Neural progenitor cell (in vitro differentiated cells): Measurements from ENCODE around the gene GALNS. TPM values are rescaled to one million over a fixed set of nuclear protein-coding genes. Genes with fewer than 3 reads are reported as not detected.

Source experiments
- DNase-seq: peaks from one replicate; pipeline ENCODE4 v3.0.0-alpha.2; 2016; ENCODE audit warnings: low spot score
- H2AFZ ChIP-seq: fragments of 200-600 bp; sonication (generic); replicated peaks from 2 replicates; pipeline ENCODE4 v1.6.1; 2016; ENCODE audit warnings: antibody characterized with exemption
- H3F3A ChIP-seq: fragments of 200-600 bp; sonication (generic); 2 replicates; pipeline ENCODE4 v1.6.1; 2016; ENCODE audit warnings: antibody characterized with exemption, low read depth
- H3K27ac ChIP-seq: fragments of 200-600 bp; sonication (generic); 2 replicates; pipeline ENCODE4 v1.5.1; 2016; ENCODE audit warnings: mild to moderate bottlenecking
- H3K27me3 ChIP-seq: fragments of 200-600 bp; sonication (generic); 2 replicates; pipeline ENCODE4 v1.6.1; 2016; ENCODE audit warnings: mild to moderate bottlenecking, moderate library complexity
- H3K36me3 ChIP-seq: fragments of 200-600 bp; sonication (generic); 2 replicates; pipeline ENCODE4 v1.5.1; 2016
- H3K4me1 ChIP-seq: fragments of 200-600 bp; sonication (generic); 2 replicates; pipeline ENCODE4 v1.6.1; 2016; ENCODE audit warnings: mixed run types
- H3K4me2 ChIP-seq: fragments of 200-600 bp; sonication (generic); 2 replicates; pipeline ENCODE4 v1.6.1; 2016
- H3K4me3 ChIP-seq: fragments of 200-600 bp; sonication (generic); 2 replicates; pipeline ENCODE4 v1.5.1; 2016
- H3K79me2 ChIP-seq: fragments of 200-600 bp; sonication (generic); 2 replicates; pipeline ENCODE4 v1.6.1; 2016; ENCODE audit warnings: low read depth
- H3K9ac ChIP-seq: fragments of 200-600 bp; sonication (generic); 2 replicates; pipeline ENCODE4 v1.6.1; 2016
- H3K9me3 ChIP-seq: fragments of 200-600 bp; sonication (generic); 2 replicates; pipeline ENCODE4 v1.5.1; 2016; ENCODE audit warnings: low read depth
- H4K20me1 ChIP-seq: fragments of 200-600 bp; sonication (generic); 2 replicates; pipeline ENCODE4 v1.6.1; 2016; ENCODE audit warnings: low read depth
- H3K27ac Mint-ChIP-seq: 3 replicates; pipeline ENCODE4 v1.8.0; 2021; ENCODE audit warnings: mixed read lengths
- H3K27me3 Mint-ChIP-seq: 2 replicates; pipeline ENCODE4 v1.8.0; 2022; ENCODE audit warnings: low read depth, mild to moderate bottlenecking, inconsistent platforms, moderate library complexity, mixed read lengths; ENCODE audit not compliant: insufficient read depth
- H3K36me3 Mint-ChIP-seq: 3 replicates; pipeline ENCODE4 v1.8.0; 2021; ENCODE audit warnings: mixed read lengths
- H3K4me1 Mint-ChIP-seq: 3 replicates; pipeline ENCODE4 v1.8.0; 2021; ENCODE audit warnings: mixed read lengths
- H3K4me3 Mint-ChIP-seq: 3 replicates; pipeline ENCODE4 v1.8.0; 2021; ENCODE audit warnings: mild to moderate bottlenecking, moderate library complexity, mixed read lengths
- H3K9me3 Mint-ChIP-seq: 3 replicates; pipeline ENCODE4 v1.8.0; 2020; ENCODE audit warnings: mixed read lengths
- CTCF ChIP-seq: fragments of 200-600 bp; sonication (generic); IDR thresholded peaks from 2 replicates; pipeline ENCODE4 v1.5.1; 2017; ENCODE audit warnings: antibody characterized with exemption, mild to moderate bottlenecking
- EZH2 ChIP-seq: fragments of 200-600 bp; sonication (generic); IDR thresholded peaks from 2 replicates; pipeline ENCODE4 v1.6.1; 2017; ENCODE audit warnings: antibody characterized with exemption, mild to moderate bottlenecking, moderate library complexity
- EZH2phosphoT487 ChIP-seq: fragments of 200-600 bp; sonication (generic); IDR thresholded peaks from 2 replicates; pipeline ENCODE4 v1.6.1; 2017; ENCODE audit warnings: antibody characterized with exemption
- total RNA-seq: library from RNA; depleted of rRNA; stranded (reverse); fragments of >200 nt; gene quantifications from 2 replicates; pipeline ENCODE4 v1.2.3, GENCODE V29; 2015; ENCODE audit warnings: low replicate concordance

The GALNS gene
- total RNA-seq, 1 donor from 2014 or later = 5.0 TPM

- TF ChIP-seq CTCF = no peak
- no peak for TF ChIP-seq EZH2phosphoT487
- no peak for TF ChIP-seq EZH2
- Mint-ChIP-seq H3K36me3 (peaks cover 3% of the 10 kb centered on the region), H3K4me1 (peaks cover 3% of the 10 kb centered on the region), H3K4me3 (no peak overlapping the region), H3K27ac (no peak overlapping the region), H3K27me3 (peaks cover 2% of the 10 kb centered on the region), H3K9me3 (no peaks in the 10 kb centered on the region)
- H4K20me1 ChIP-seq = no peaks in the 10 kb centered on the region
- H3K4me2 ChIP-seq = no peak overlapping the region
- no peak overlapping the region for H3K9ac ChIP-seq
- H3K79me2 ChIP-seq = no peaks in the 10 kb centered on the region
- H3K4me3 ChIP-seq = no peak overlapping the region
- no peaks in the 10 kb centered on the region for H3F3A ChIP-seq
- H3K27me3 ChIP-seq = no peaks in the 10 kb centered on the region
- H2AFZ ChIP-seq = no peak overlapping the region
- no peaks in the 10 kb centered on the region for H3K36me3 ChIP-seq
- no peak overlapping the region for H3K27ac ChIP-seq
- no peaks in the 10 kb centered on the region for H3K4me1 ChIP-seq
- DNase-seq = no peak
- no peaks in the 10 kb centered on the region for H3K9me3 ChIP-seq
Observed at GRCh38 chr16:88821168-88821850, 35.4 kb downstream of the GALNS start.

- TF ChIP-seq EZH2 (no peak), CTCF (no peak), EZH2phosphoT487 (no peak)
- no peaks in the 10 kb centered on the region for H3K36me3 ChIP-seq
Observed at GRCh38 chr16:88820385-88821025, 36.2 kb downstream of the GALNS start.

GRCh38 chr16:88819126-88819525 lies 37.6 kb downstream of the GALNS start:
- Histone ChIP-seq H3K9ac (no peak overlapping the region), H3K4me2 (no peak overlapping the region), H3K4me1 (no peaks in the 10 kb centered on the region), H3K79me2 (no peaks in the 10 kb centered on the region), H3F3A (no peaks in the 10 kb centered on the region), H3K27me3 (no peaks in the 10 kb centered on the region), H4K20me1 (no peaks in the 10 kb centered on the region), H3K9me3 (no peaks in the 10 kb centered on the region), H3K27ac (no peak overlapping the region), H2AFZ (no peak overlapping the region), H3K4me3 (no peak overlapping the region), H3K36me3 (no peaks in the 10 kb centered on the region)
- peaks cover 3% of the 10 kb centered on the region for H3K36me3 Mint-ChIP-seq
- no peak for DNase-seq
- H3K4me3 Mint-ChIP-seq = no peak overlapping the region
- H3K27ac Mint-ChIP-seq = no peak overlapping the region
- H3K27me3 Mint-ChIP-seq = peaks cover 3% of the 10 kb centered on the region
- H3K9me3 Mint-ChIP-seq = no peaks in the 10 kb centered on the region
- TF ChIP-seq EZH2phosphoT487 = no peak
- TF ChIP-seq EZH2 = no peak
- H3K4me1 Mint-ChIP-seq = peaks cover 3% of the 10 kb centered on the region

More at GRCh38 chr16:88820385-88821025, 36.2 kb downstream of the GALNS start:
- Histone ChIP-seq H3K4me1 (no peaks in the 10 kb centered on the region), H3K27me3 (no peaks in the 10 kb centered on the region), H3F3A (no peaks in the 10 kb centered on the region), H3K27ac (no peak overlapping the region), H3K4me3 (no peak overlapping the region), H3K79me2 (no peaks in the 10 kb centered on the region), H3K9me3 (no peaks in the 10 kb centered on the region), H3K9ac (no peak overlapping the region), H2AFZ (no peak overlapping the region), H3K4me2 (no peak overlapping the region), H4K20me1 (no peaks in the 10 kb centered on the region)
- Mint-ChIP-seq H3K27ac (no peak overlapping the region), H3K4me1 (peaks cover 3% of the 10 kb centered on the region), H3K9me3 (no peaks in the 10 kb centered on the region), H3K36me3 (peaks cover 3% of the 10 kb centered on the region), H3K27me3 (no peaks in the 10 kb centered on the region), H3K4me3 (no peak overlapping the region)
- DNase-seq = no peak

- Histone ChIP-seq H3K36me3 (no peaks in the 10 kb centered on the region), H3K4me2 (no peak overlapping the region), H3K4me1 (no peaks in the 10 kb centered on the region), H2AFZ (no peak overlapping the region), H3F3A (no peaks in the 10 kb centered on the region), H3K79me2 (no peaks in the 10 kb centered on the region), H3K9ac (no peak overlapping the region), H3K27me3 (no peaks in the 10 kb centered on the region), H3K27ac (no peak overlapping the region), H3K9me3 (no peaks in the 10 kb centered on the region), H4K20me1 (no peaks in the 10 kb centered on the region), H3K4me3 (no peak overlapping the region)
- Mint-ChIP-seq H3K36me3 (peaks cover 3% of the 10 kb centered on the region), H3K4me3 (peak overlapping the region; percentile 22), H3K9me3 (no peaks in the 10 kb centered on the region), H3K27ac (no peak overlapping the region), H3K4me1 (peaks cover 3% of the 10 kb centered on the region), H3K27me3 (peaks cover 3% of the 10 kb centered on the region)
- no peak for DNase-seq
- no peak for TF ChIP-seq EZH2
- no peak for TF ChIP-seq CTCF
- no peak for TF ChIP-seq EZH2phosphoT487
Observed at GRCh38 chr16:88818575-88818874, 38.2 kb downstream of the GALNS start.
